Spleen (tissue), 7 donors: ENCODE results near the gene TENM3.

Experiments used
- POLR2A ChIP-seq, 3 donors: fragments of 450-650 bp; IDR thresholded peaks; one replicate each; pipeline ENCODE4 v1.5.1; 2017; ENCODE audit warnings: antibody characterized with exemption in 3 of 3, mild to moderate bottlenecking in 1 of 3
- TF ChIP-seq, protein P1 (sequence below), 11 experiments: fragments of 200-600 bp in 7 of 11; fragments of 450-650 bp in 4 of 11; sonication (generic) in 4 of 11; IDR thresholded peaks in 8 of 11; conservative IDR thresholded peaks in 3 of 11; 1 replicate in 7 of 11; 2 replicates in 4 of 11; pipeline versions ENCODE4 v1.4.0 to v1.8.0; 2016 to 2021; ENCODE audit warnings: antibody characterized with exemption in 11 of 11, inconsistent platforms in 4 of 11, mild to moderate bottlenecking in 1 of 11
- donor health status: DM: no; HTN: no; CAD: no; lungs with moderate emphysema.
- donor health status: DM: no; HTN: no; CAD: no.
- donor health status: DM: no; HTN: no; CAD: no.

DNA sequence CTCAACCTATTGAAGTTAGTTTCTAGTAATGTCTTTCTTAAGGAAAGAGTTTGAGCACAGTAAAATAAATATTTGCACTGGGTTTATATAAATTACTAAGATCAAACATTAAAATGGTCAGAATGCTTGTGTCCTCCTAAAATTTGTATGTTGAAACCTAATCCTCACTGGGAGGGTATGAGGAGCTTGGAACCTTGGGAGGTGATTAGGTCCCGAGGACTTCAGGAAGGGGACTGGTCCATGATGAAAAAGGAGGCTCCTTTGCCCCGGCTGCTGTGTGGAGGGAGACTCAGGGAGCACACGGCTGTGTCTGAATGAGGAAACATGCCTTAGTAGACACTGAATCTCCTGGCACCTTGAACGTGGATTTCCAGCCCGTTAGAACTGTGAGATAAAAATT lies 221.9 kb downstream of the TENM3 start:
- TF ChIP-seq, protein P1, sequence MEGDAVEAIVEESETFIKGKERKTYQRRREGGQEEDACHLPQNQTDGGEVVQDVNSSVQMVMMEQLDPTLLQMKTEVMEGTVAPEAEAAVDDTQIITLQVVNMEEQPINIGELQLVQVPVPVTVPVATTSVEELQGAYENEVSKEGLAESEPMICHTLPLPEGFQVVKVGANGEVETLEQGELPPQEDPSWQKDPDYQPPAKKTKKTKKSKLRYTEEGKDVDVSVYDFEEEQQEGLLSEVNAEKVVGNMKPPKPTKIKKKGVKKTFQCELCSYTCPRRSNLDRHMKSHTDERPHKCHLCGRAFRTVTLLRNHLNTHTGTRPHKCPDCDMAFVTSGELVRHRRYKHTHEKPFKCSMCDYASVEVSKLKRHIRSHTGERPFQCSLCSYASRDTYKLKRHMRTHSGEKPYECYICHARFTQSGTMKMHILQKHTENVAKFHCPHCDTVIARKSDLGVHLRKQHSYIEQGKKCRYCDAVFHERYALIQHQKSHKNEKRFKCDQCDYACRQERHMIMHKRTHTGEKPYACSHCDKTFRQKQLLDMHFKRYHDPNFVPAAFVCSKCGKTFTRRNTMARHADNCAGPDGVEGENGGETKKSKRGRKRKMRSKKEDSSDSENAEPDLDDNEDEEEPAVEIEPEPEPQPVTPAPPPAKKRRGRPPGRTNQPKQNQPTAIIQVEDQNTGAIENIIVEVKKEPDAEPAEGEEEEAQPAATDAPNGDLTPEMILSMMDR (IDR thresholded peaks at IDR 0.05 in 8 of 11, conservative IDR thresholded peaks at IDR 0.05 in 3 of 11), result no peak
- no peak for TF ChIP-seq POLR2A (IDR thresholded peaks at IDR 0.05)
